HG03442 (cell line): ENCODE data around the gene SLC43A1.

Experiments used
- ATAC-seq: cut with Tn5 transposase; IDR thresholded peaks from one replicate; pipeline ENCODE4 v1.9.1; 2021; ENCODE audit warnings: mild to moderate bottlenecking, moderate library complexity; ENCODE audit not compliant: unreplicated experiment

The SLC43A1 gene

GRCh38 chr11:57480409-57481137, 34.9 kb downstream of the SLC43A1 start:
- peak; percentile 34 for ATAC-seq

- ATAC-seq, result no peak
Measured at GRCh38 chr11:57479911-57480310, 35.6 kb downstream of the SLC43A1 start.

GRCh38 chr11:57479021-57479663, 36.4 kb downstream of the SLC43A1 start:
- ATAC-seq, result no peak

GRCh38 chr11:57477507-57478189, 37.9 kb downstream of the SLC43A1 start:
- ATAC-seq, result no peak

GRCh38 chr11:57476757-57477506, 38.6 kb downstream of the SLC43A1 start:
- peak; percentile 47 for ATAC-seq

- ATAC-seq, result peak; percentile 26
Measured at GRCh38 chr11:57476047-57476756, 39.3 kb downstream of the SLC43A1 start.

- ATAC-seq, result no peak
Measured at GRCh38 chr11:57475671-57476046, 39.8 kb downstream of the SLC43A1 start.

GRCh38 chr11:57475191-57475590, 40.3 kb downstream of the SLC43A1 start:
- no peak for ATAC-seq

GRCh38 chr11:57474803-57475115, 40.7 kb downstream of the SLC43A1 start:
- no peak for ATAC-seq

- ATAC-seq, result no peak
Measured at GRCh38 chr11:57474017-57474802, 41.3 kb downstream of the SLC43A1 start.

GRCh38 chr11:57473285-57473841, 42.1 kb downstream of the SLC43A1 start:
- no peak for ATAC-seq

GRCh38 chr11:57471496-57471895, 44.0 kb downstream of the SLC43A1 start:
- no peak for ATAC-seq

GRCh38 chr11:57469268-57469667, 46.2 kb downstream of the SLC43A1 start:
- ATAC-seq, result no peak

GRCh38 chr11:57468276-57468675, 47.2 kb downstream of the SLC43A1 start:
- ATAC-seq, result no peak

GRCh38 chr11:57467508-57468157, 47.9 kb downstream of the SLC43A1 start:
- ATAC-seq, result no peak

- no peak for ATAC-seq
Measured at GRCh38 chr11:57466680-57467079, 48.8 kb downstream of the SLC43A1 start.

- no peak for ATAC-seq
Measured at GRCh38 chr11:57464539-57465181, 50.8 kb downstream of the SLC43A1 start.

- ATAC-seq, result no peak
Measured at GRCh38 chr11:57463671-57464538, 51.6 kb downstream of the SLC43A1 start.
